SK-N-SH (cell line): Measurements from ENCODE around the gene SMIM14. TPM values are rescaled to one million over a fixed set of nuclear protein-coding genes. Genes with fewer than 3 reads are reported as not detected.

Experiments used
- CTCF ChIA-PET: fragments of 300-600, 350-600 bp; formaldehyde crosslinking; extraction: SDS; loops from one replicate; lab custom pipeline; 2021; lab: Yijun Ruan, JAX
- POLR2A ChIA-PET: fragments of 350-600 bp; sonication (Branson Sonifier 250); formaldehyde crosslinking; extraction: SDS; loops from one replicate; lab custom pipeline; 2020; ENCODE audit warnings: antibody characterized with exemption, inconsistent platforms; lab: Yijun Ruan, JAX
- DNase-seq: peaks from one replicate; pipeline ENCODE4 v3.0.0; 2012
- H2AFZ ChIP-seq: fragments of 200-600 bp; sonication (generic); 2 replicates; pipeline ENCODE4 v1.8.1; 2016; ENCODE audit warnings: antibody characterized with exemption, mild to moderate bottlenecking, low read depth
- H3F3A ChIP-seq: fragments of 200-600 bp; sonication (generic); replicated peaks from 2 replicates; pipeline ENCODE3; 2016; ENCODE audit warnings: antibody characterized with exemption, mild to moderate bottlenecking; ENCODE audit not compliant: insufficient read depth
- H3K27ac ChIP-seq, 2 experiments: fragments of 200-500 bp in 1 of 2; fragments of 200-600 bp in 1 of 2; sonication (Bioruptor generic) in 1 of 2; sonication (generic), shearing (Covaris generic) in 1 of 2; 2 replicates each; pipeline versions ENCODE4 v1.5.1 to v1.6.1; 2014 to 2016; ENCODE audit warnings: low read depth in 2 of 2, inconsistent platforms in 1 of 2, low read length in 1 of 2, mild to moderate bottlenecking in 1 of 2, mixed read lengths in 1 of 2
- H3K27me3 ChIP-seq: fragments of 200-600 bp; sonication (generic), shearing (Covaris generic); 2 replicates; pipeline ENCODE4 v1.6.1; 2016; ENCODE audit warnings: mixed run types; ENCODE audit not compliant: insufficient read depth
- H3K36me3 ChIP-seq, 2 experiments: fragments of 200-500 bp in 1 of 2; fragments of 200-600 bp in 1 of 2; sonication (Bioruptor generic) in 1 of 2; sonication (generic) in 1 of 2; replicated peaks in 1 of 2; 2 replicates each; pipeline versions ENCODE3 to v1.5.1; 2014 to 2016; ENCODE audit warnings: low read length in 1 of 2, mild to moderate bottlenecking in 1 of 2; ENCODE audit not compliant: insufficient read depth in 2 of 2, control insufficient read depth in 1 of 2
- H3K4me1 ChIP-seq, 2 experiments: fragments of 200-500 bp in 1 of 2; fragments of 200-600 bp in 1 of 2; sonication (Bioruptor generic) in 1 of 2; sonication (generic), shearing (Covaris generic) in 1 of 2; 2 replicates each; pipeline versions ENCODE4 v1.5.1 to v1.6.1; 2014 to 2016; ENCODE audit warnings: low read depth in 1 of 2, low read length in 1 of 2, mixed run types in 1 of 2; ENCODE audit not compliant: insufficient read depth in 2 of 2, control insufficient read depth in 1 of 2
- H3K4me2 ChIP-seq: fragments of 200-600 bp; sonication (generic), shearing (Covaris generic); 2 replicates; pipeline ENCODE4 v1.6.1; 2017; ENCODE audit warnings: mixed run types
- H3K4me3 ChIP-seq, 2 experiments: fragments of 200-500 bp in 1 of 2; fragments of 200-600 bp in 1 of 2; sonication (Bioruptor generic) in 1 of 2; sonication (generic), shearing (Covaris generic) in 1 of 2; 2 replicates each; pipeline versions ENCODE4 v1.5.1 to v1.8.1; 2014 to 2016; ENCODE audit warnings: low read depth in 2 of 2, inconsistent platforms in 1 of 2, low read length in 1 of 2, mild to moderate bottlenecking in 1 of 2, mixed read lengths in 1 of 2, moderate library complexity in 1 of 2
- H3K79me2 ChIP-seq: fragments of 200-600 bp; sonication (generic); 2 replicates; pipeline ENCODE4 v1.8.1; 2017; ENCODE audit warnings: mild to moderate bottlenecking; ENCODE audit not compliant: insufficient read depth
- H3K9ac ChIP-seq: fragments of 200-600 bp; sonication (generic); 2 replicates; pipeline ENCODE4 v1.6.1; 2017; ENCODE audit warnings: mixed run types
- H3K9me2 ChIP-seq: fragments of 200-600 bp; sonication (generic); 2 replicates; pipeline ENCODE4 v1.6.1; 2017; ENCODE audit warnings: mixed run types
- H3K9me3 ChIP-seq: fragments of 200-600 bp; sonication (generic); 2 replicates; pipeline ENCODE4 v1.6.1; 2017; ENCODE audit warnings: mixed run types, mild to moderate bottlenecking, moderate library complexity
- H4K20me1 ChIP-seq: fragments of 200-600 bp; sonication (generic); 2 replicates; pipeline ENCODE4 v1.6.1; 2017; ENCODE audit warnings: mild to moderate bottlenecking, mixed run types; ENCODE audit not compliant: insufficient read depth
- ELF1 ChIP-seq: IDR thresholded peaks from 2 replicates; pipeline ENCODE4 v1.4.0; 2012
- EP300 ChIP-seq, 2 experiments: IDR thresholded peaks; 2 replicates each; pipeline versions ENCODE4 v1.4.0 to v1.6.1; 2012; ENCODE audit warnings: borderline replicate concordance in 1 of 2, low read depth in 1 of 2, low read length in 1 of 2
- EZH2phosphoT487 ChIP-seq: fragments of 200-600 bp; sonication (generic); IDR thresholded peaks from 2 replicates; pipeline ENCODE4 v1.6.1; 2017; ENCODE audit warnings: low read depth, mixed run types, mild to moderate bottlenecking, antibody characterized with exemption, moderate library complexity, borderline replicate concordance
- FOSL2 ChIP-seq: IDR thresholded peaks from 2 replicates; pipeline ENCODE4 v1.4.0; 2012; ENCODE audit warnings: low read depth, mild to moderate bottlenecking, moderate library complexity, borderline replicate concordance
- FOXM1 ChIP-seq: IDR thresholded peaks from 2 replicates; pipeline ENCODE4 v1.4.0; 2012; ENCODE audit warnings: low read depth, mild to moderate bottlenecking
- GABPA ChIP-seq: IDR thresholded peaks from 2 replicates; pipeline ENCODE4 v1.4.0; 2012; ENCODE audit warnings: low read depth, mild to moderate bottlenecking
- GATA2 ChIP-seq: sonication (generic); formaldehyde crosslinking; IDR thresholded peaks from 2 replicates; pipeline ENCODE4 v1.5.0; 2020; ENCODE audit warnings: mild to moderate bottlenecking, missing genetic modification reagents
- JUND ChIP-seq: IDR thresholded peaks from 2 replicates; pipeline ENCODE4 v1.4.0; 2012
- MAX ChIP-seq: IDR thresholded peaks from 2 replicates; pipeline ENCODE4 v1.4.0; 2012; ENCODE audit warnings: low read depth
- MEF2A ChIP-seq: IDR thresholded peaks from 2 replicates; pipeline ENCODE4 v1.4.0; 2012; ENCODE audit warnings: low read depth, borderline replicate concordance
- MXI1 ChIP-seq: IDR thresholded peaks from 2 replicates; pipeline ENCODE4 v1.6.1; 2012; ENCODE audit warnings: mild to moderate bottlenecking, low read depth, low read length, improper control_type of control experiment
- NFIC ChIP-seq: IDR thresholded peaks from 2 replicates; pipeline ENCODE4 v1.4.0; 2012; ENCODE audit warnings: borderline replicate concordance
- NRF1 ChIP-seq: IDR thresholded peaks from 2 replicates; pipeline ENCODE4 v1.6.1; 2012; ENCODE audit warnings: low read depth, mild to moderate bottlenecking, low read length
- PBX3 ChIP-seq: IDR thresholded peaks from 2 replicates; pipeline ENCODE4; 2012
- POLR2AphosphoS5 ChIP-seq: IDR thresholded peaks from 2 replicates; pipeline ENCODE4 v1.6.1; 2012; ENCODE audit warnings: low read depth, low read length
- RAD21 ChIP-seq: IDR thresholded peaks from 2 replicates; pipeline ENCODE4 v1.6.1; 2012; ENCODE audit warnings: mild to moderate bottlenecking, low read length
- RCOR1 ChIP-seq: fragments of 150-350 bp; IDR thresholded peaks from 2 replicates; pipeline ENCODE4 v1.6.1; 2017; ENCODE audit warnings: antibody characterized with exemption, low read length
- RXRA ChIP-seq: IDR thresholded peaks from 2 replicates; pipeline ENCODE4 v1.4.0; 2012; ENCODE audit warnings: low read depth, mild to moderate bottlenecking, borderline replicate concordance
- SIN3A ChIP-seq: IDR thresholded peaks from 2 replicates; pipeline ENCODE4 v1.6.1; 2012; ENCODE audit warnings: low read depth, mild to moderate bottlenecking, low read length, moderate library complexity, borderline replicate concordance
- SMC3 ChIP-seq: IDR thresholded peaks from 2 replicates; pipeline ENCODE4 v1.6.1; 2012; ENCODE audit warnings: low read depth, low read length, improper control_type of control experiment
- TAF1 ChIP-seq: IDR thresholded peaks from 2 replicates; pipeline ENCODE4 v1.6.1; 2012; ENCODE audit warnings: low read depth, mild to moderate bottlenecking, low read length, moderate library complexity, borderline replicate concordance
- TCF12 ChIP-seq: IDR thresholded peaks from 2 replicates; pipeline ENCODE4 v1.4.0; 2012
- TEAD4 ChIP-seq: IDR thresholded peaks from 2 replicates; pipeline ENCODE4 v1.4.0; 2012; ENCODE audit warnings: mild to moderate bottlenecking, borderline replicate concordance; ENCODE audit not compliant: insufficient read depth
- USF1 ChIP-seq: IDR thresholded peaks from 2 replicates; pipeline ENCODE4 v1.4.0; 2012; ENCODE audit warnings: low read depth, borderline replicate concordance
- YY1 ChIP-seq: IDR thresholded peaks from 2 replicates; pipeline ENCODE4 v1.4.0; 2012; ENCODE audit warnings: low read depth, mild to moderate bottlenecking
- ZBTB33 ChIP-seq: IDR thresholded peaks from 2 replicates; pipeline ENCODE4 v1.4.0; 2012; ENCODE audit warnings: low read depth, borderline replicate concordance
- polyA plus RNA-seq, 3 experiments: library from polyadenylated mRNA; depleted of rRNA; stranded (reverse); fragments of >200 nt; gene quantifications; 2 replicates each; pipeline ENCODE4 v1.2.3, GENCODE V29; 2012
- TF ChIP-seq, protein P1 (sequence below): IDR thresholded peaks from 2 replicates; pipeline ENCODE4 v1.6.1; 2012; ENCODE audit warnings: mild to moderate bottlenecking, low read depth, low read length, moderate library complexity

Gene SMIM14
- polyA plus RNA-seq, 1 of the 3 experiments (the other 2 are of a cell fraction) = 12.6 TPM

DNA sequence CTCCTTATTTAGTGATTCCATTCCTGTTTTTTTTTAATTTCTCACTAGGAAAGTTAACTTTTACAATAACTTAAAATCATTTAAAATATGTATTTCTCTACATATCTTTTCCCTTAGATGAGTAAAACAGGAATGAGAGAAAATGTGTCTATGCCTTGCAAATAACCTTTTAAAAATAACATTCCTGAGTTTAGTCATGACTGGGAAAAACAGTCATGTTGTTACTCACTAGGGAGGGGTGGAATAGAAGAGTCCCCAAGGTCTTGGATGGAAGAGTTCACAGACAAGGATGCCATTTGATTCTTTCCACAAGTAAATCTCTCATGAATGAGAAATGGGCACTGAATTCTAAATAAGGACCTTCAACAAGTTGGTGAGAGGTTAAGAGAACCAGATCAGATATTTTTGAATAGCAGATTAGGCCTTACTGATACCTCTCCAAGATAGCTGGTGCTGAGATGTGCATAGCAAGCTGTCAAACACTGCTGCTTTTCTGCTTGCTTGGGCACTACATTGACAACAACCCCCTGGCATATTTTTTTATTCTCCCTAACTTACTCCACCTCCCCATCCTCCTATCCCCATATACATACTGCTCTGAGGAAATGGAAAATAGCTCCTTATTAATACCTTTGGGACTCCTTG is 136.5 kb downstream of the SMIM14 start:
- peaks cover 59 to 86% of the 10 kb centered on the region in 2 experiments for H3K36me3 ChIP-seq
- peak overlapping the region; percentile 56; the same call in 1 of the 2 replicates for H3K9ac ChIP-seq
- H2AFZ ChIP-seq = no peak overlapping the region
- no peaks in the 10 kb centered on the region for H3K9me2 ChIP-seq
- peaks cover 61% of the 10 kb centered on the region for H3F3A ChIP-seq
- no peak for DNase-seq
- peak overlapping the region in 1 of 2 experiments; percentile 96; a peak in 2 of 4 replicates for H3K27ac ChIP-seq
- no peaks in the 10 kb centered on the region; the same call in 1 of the 2 replicates for H4K20me1 ChIP-seq
- H3K79me2 ChIP-seq = peaks cover 22% of the 10 kb centered on the region; the same call in 1 of the 2 replicates
- ChIA-PET CTCF (no interaction called here), POLR2A (no interaction called here)
- peak overlapping the region; percentile 55; the same call in 1 of the 2 replicates for H3K4me2 ChIP-seq
- TF ChIP-seq TAF1 (no peak), ZBTB33 (no peak), SIN3A (no peak), MEF2A (no peak), GATA2 (CRISPR knock-in tag) (no peak), MAX (no peak), PBX3 (0 out of 2 replicates have a peak, but pooled peaks have one; percentile 23), TEAD4 (peak; percentile 41; the same call in 1 of the 2 replicates), MXI1 (no peak), TCF12 (peak; percentile 58; the same call in 1 of the 2 replicates), GABPA (no peak), JUND (peak; percentile 61), EP300 (IDR thresholded peaks at IDR 0.05; ENCODE audit: borderline replicate concordance in 1 of 2, low read depth in 1 of 2, low read length in 1 of 2) (peak in 1 of 2 experiments; percentile 34; a peak in 1 of 4 replicates), EZH2phosphoT487 (no peak), SMC3 (no peak), RCOR1 (no peak), ELF1 (no peak), USF1 (no peak), RAD21 (no peak), RXRA (peak; percentile 75; the same call in 1 of the 2 replicates), YY1 (no peak), POLR2AphosphoS5 (no peak), FOSL2 (peak; percentile 74), FOXM1 (peak; percentile 35; the same call in 1 of the 2 replicates), NRF1 (no peak), NFIC (no peak)
- TF ChIP-seq, protein P1, sequence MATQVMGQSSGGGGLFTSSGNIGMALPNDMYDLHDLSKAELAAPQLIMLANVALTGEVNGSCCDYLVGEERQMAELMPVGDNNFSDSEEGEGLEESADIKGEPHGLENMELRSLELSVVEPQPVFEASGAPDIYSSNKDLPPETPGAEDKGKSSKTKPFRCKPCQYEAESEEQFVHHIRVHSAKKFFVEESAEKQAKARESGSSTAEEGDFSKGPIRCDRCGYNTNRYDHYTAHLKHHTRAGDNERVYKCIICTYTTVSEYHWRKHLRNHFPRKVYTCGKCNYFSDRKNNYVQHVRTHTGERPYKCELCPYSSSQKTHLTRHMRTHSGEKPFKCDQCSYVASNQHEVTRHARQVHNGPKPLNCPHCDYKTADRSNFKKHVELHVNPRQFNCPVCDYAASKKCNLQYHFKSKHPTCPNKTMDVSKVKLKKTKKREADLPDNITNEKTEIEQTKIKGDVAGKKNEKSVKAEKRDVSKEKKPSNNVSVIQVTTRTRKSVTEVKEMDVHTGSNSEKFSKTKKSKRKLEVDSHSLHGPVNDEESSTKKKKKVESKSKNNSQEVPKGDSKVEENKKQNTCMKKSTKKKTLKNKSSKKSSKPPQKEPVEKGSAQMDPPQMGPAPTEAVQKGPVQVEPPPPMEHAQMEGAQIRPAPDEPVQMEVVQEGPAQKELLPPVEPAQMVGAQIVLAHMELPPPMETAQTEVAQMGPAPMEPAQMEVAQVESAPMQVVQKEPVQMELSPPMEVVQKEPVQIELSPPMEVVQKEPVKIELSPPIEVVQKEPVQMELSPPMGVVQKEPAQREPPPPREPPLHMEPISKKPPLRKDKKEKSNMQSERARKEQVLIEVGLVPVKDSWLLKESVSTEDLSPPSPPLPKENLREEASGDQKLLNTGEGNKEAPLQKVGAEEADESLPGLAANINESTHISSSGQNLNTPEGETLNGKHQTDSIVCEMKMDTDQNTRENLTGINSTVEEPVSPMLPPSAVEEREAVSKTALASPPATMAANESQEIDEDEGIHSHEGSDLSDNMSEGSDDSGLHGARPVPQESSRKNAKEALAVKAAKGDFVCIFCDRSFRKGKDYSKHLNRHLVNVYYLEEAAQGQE = no peak
- H3K4me3 ChIP-seq = no peak overlapping the region
- H3K27me3 ChIP-seq = no peaks in the 10 kb centered on the region
- H3K9me3 ChIP-seq = no peaks in the 10 kb centered on the region
- H3K4me1 ChIP-seq = peaks cover 0 to 22% of the 10 kb centered on the region in 2 experiments; a peak in 2 of 4 replicates
